ENCODE measurements around the gene RPS14.

The RPS14 gene

DNA sequence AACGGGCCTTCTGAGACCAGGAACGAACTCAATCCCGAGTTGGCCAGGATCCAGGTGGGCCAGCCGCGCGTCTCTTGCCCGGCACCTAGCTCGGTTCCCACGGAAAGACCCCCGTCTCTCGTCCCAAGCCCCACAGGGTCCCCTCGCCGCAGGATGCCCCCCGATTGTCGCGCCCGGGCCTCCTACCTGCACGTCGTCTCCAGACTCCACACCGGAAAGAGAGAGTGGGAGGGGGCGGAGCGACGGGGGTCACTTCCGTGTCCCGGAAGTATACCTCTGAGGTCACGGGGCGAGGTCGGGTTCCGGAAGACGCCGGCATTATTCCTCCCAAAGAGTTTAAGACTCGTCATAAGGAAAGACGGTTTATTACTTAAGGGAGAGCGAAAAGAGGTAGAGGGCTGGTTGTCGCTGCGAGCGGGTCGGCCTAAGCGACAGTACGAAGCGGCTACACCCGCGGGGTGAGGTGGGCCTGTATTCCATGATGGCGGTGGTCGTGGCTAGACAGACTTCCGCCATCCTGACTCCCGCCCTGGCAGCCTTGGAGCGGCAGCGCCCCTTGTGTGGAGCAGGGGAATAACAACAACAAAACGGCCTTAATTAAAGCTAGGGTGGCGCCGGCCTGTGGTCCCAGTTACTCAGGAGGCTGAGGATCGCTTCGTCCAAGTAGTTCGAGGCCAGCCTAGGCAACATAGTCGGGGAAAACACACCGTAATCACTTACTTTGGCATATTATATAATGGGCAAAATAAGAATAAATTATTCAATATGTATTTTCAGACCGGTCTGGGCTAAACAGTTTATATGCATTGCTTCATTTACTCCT, at the start of gene RPS14:
TSS of gene RPS14 (minus strand) at position 223 of the 823 bp plus-strand sequence. CDS start 2,006 bp downstream, outside the sequence.
- DNase-seq, result peak; percentile 97

DNA sequence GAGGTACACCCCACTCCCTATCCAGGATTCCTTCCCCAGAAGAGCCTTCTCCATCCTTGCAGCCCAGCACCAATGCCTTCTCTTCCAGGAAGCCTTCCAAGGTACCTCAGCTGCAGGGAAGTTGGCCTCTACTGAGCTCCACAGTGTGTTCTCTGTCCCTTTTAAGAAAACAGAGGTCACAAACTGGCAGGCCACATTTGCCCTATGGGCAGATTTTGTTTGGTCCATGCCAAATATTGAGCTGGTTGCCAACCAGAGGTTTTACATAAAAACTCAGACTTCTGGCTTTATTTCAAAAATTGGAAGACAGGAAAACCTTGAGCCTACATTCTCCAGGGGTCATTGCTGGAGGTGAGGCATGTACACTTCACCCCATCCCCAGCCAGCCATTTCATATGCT, 49.4 kb upstream of the RPS14 start:
- DNase-seq, result no peak

DNA sequence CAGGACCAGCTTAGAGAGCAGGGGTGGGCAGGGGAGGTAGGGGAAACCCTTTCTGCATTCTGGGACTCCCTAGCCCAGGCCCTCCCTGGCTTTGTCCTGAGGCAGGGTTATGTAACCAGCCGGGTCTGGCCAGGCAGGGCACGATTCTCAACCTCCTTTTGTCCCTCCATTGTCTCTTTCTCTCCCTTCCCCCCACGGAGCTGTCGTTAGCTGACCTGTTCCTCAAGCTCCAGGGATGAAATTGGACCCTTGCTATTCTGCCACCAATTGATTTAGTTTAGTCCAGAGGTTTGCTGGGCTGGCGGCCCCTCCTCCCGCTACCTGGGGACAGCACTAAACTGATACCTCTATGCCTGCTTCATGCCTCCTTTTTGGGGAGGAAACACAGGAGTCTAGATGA, 49.0 kb upstream of the RPS14 start:
- no peak for DNase-seq

DNA sequence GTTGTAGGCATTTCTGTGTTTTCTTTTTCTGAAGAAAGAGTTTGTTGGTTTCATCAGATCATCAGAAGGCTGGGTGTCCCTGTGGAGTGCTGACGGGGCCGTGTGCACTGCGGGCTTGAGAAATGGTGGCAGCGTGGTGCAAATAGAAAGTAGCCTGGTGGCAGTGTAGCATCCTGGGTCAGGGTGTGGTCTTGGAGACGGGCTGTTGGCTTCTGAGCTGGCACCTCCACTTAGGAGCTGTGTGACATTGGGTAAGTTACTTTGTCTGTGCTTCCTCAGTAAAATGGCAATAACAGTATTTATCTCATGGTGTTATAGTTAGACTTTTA, 48.4 kb upstream of the RPS14 start:
- no peak for DNase-seq

DNA sequence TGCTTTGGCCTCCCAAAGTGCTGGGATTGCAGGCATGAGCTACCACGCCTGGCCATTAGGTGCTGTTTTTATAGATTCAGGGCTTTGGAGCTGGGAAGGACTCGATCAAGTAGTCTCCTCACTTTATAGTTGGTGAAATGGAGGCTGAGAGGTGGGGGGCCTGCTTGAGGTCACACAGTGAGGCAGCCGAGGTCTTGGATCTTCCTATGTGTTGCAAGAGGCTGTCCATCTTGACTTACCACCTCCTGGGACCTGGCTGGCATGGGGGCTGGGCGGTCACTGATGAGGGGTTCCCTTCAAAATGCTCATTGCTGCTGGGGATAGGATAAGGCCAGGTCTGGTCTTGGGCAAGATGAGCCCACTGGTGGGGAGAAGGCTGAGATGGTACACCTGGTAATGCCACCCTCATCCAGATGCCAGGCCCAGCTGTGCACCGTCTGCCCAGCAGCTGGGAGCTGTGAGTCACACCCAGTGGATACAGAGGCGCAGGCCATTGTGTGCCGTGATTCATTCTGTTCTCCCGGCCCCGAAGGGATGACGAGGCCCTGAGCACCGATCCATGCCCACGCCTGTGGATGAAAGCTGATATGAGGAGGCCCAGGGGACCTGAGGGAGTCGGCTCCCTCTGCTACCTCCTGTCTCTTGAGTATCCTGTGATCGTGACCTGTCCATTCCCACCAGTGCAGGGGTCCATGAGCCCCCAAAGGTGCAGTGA, 47.9 kb upstream of the RPS14 start:
- no peak for DNase-seq

DNA sequence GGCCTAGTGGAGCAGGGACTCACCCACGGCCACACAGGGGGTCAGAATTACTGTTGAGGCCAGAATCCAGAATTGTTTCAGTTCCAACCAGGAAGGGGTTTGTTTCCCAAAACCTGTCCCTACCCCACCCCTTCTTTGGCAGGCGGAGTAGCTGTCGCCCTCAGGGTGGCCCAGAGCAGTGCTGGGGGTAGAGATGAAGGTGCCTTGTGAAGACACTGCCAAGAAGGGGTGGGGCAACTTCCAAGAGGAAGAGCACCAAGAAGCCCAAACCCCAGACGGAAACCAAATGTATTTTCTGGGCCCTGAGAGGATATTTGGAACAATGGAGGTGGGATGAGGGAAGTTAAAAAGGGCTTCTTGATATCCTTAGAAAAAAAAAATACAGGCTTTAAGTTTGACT, 47.0 kb upstream of the RPS14 start:
- no peak for DNase-seq

DNA sequence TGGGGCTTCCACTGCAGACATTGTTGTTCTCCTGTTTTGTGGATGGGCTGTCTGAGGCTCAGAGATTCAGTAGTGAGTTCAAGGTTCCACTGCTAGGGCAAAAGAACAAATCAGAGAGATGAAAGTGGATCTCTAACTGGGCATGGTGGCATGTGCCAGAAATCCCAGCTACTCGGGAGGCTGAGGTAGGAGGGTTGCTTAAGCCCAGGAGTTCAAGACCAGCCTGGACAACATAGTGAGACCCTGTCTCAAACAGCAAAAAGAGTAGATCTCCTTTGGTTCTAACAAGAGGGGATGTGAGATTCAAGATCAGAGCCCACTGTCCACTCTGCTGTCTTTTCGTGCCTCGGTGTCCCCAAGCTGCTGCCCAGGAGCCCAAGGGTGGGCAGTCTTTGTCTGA, 46.6 kb upstream of the RPS14 start:
- DNase-seq, result no peak

DNA sequence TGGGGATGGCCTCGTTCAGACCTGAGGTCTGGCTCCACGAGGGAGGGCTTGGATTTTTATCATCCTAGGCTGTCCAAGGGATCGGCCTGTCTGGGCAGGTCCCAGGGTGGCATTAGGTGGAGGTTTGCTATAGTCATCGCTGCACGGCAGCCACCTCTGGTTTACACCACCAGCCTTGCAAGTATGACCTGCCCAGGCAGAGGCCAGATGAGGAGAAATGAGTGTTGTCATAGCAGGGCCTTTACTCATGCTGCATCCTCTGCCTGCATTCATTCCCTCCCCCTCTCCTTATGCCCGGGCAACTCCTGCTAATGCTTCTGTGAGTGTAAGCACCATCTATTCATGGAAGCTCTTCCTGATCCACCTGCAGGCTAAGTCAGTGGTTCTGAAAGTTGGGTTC, 43.1 kb upstream of the RPS14 start:
- no peak for DNase-seq

DNA sequence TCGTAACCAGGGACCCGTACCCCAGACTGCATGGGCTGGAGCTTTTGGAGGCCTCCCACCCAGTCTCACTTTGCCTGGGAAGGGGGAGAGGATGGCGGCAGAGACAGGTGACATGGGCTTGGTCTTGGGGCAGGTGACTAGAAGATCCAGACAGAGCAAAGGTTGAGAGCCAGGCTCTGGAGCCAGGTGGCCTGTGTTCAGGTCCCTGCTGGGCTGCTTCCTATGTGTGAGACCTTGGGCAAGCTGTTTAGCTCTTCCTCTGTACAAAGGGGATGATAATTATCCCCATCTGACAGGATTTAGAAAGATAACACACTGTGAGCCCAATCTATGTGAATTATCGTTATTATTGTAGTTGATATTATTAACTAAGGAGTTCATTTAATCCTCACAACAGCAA, 42.3 kb upstream of the RPS14 start:
- no peak for DNase-seq

DNA sequence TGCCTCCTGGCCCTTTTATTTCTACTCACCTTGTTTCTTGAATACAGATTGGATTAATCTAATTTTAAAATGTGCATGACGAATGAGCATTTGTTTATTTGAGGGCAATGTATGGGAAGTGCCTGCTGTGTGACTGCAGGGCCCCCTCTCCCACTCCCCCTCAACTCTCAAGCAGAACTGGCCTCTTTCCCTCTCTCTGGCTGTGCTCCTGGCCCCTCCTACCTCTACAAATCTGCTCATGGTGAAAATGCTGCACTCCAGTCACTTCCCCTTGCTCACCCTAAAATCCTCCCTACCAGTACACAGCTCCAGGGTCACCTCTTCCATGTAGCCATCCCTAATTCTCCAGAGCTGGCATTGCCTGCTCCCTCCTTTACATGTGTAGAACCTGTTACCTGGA, 41.2 kb upstream of the RPS14 start:
- no peak for DNase-seq

DNA sequence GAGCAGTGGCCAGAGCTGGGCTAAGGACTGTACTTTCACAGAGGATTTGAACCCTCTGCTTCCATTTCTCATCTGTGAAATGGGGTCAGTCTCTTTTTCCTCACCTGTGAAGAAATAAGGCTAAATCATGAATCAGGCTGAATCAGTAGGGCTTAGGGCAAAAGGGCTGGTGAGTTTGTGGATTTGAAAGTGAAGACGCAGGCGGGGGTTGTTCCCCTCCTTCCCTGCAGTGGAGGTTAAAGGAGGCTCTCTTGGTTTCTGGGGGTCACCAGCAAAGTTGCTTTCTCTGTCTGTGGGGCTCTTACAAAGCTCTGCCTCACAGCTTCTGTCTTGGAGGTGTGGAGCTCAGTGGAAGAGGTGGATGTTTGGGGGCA, 40.7 kb upstream of the RPS14 start:
- no peak for DNase-seq

DNA sequence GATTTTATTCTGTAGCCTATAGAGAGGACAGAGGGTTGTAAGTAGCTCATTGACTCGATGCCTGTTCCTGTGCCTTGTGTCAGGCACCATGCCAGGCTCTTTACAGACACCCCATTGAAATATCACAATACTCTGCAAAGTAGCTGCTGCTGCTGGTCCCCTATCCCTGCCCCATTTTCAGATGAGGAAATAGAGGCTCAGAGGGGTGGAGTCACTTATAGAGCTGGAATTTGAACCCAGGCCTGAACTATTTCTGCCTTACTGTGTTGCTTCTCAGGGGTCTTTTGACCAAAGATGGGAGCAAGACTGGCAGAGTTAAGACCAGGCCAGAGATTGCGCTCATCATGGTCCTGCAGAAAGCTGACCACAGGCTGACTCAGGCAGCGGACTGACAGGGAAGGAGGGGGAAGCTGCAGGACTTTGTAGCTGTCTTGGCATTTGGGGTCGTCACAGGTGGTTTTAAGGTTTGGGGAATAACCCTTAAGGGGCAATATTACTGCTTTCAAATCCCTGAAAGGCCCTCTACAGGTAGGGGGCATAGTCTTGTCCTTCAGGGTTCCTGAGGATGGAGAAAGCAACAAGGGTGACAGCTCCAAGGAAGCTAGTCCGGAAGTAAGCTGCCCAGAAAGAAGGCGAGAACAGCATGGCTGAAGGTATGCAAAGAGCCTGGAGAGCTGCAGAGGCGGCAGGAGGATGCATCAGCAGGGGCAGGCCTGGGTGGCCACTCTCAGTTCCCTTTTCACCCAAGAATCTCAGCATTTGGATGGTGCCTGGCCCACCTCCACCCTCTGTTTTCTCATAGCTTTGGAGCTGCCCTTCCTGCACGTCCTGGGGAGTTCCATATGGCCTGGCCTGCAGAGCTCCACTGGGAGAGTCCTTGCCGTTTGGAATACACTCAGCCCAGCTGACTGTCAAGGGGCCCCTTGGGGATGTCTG, 40.1 kb upstream of the RPS14 start:
- no peak for DNase-seq

DNA sequence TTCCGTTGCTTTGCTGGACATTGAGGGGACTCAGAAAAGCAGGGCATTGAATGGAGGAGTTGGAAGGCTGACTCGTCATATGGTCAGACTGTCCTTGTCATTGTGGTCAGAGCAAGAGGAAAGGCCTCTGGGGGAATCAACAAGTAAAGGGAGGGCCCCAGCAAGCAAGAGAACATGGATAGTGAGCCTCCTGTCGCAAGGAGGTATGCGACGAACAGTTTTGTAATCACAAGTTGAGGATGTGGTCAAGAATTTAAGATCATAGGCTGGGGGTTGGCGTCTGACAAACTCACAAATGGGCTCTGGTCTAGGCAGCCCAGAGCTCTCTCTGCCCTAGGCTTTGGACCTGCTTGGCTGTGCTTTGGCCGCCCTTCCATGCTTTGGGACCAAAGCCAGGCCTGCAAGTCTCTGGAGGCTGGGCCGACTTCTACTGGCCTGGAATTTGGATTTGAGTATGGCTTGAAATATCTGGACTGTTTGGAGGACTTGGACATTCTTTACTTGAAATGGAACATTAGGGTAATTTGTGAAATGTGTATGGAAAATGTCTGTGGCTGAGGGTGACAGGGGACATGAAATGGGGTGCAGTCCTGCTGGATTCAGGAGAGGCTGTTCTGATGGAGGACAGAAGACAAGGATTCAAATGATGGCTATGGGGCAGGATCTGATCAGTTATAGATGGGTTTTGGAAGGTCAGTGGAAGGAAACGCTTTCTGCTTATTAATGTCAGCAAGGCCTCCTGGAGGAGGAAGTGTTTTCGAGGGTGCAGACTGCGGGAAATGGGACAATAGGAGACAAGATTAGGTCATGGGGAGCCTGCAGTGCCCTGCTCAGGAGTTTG, 39.2 kb upstream of the RPS14 start:
- DNase-seq, result peak; percentile 64

DNA sequence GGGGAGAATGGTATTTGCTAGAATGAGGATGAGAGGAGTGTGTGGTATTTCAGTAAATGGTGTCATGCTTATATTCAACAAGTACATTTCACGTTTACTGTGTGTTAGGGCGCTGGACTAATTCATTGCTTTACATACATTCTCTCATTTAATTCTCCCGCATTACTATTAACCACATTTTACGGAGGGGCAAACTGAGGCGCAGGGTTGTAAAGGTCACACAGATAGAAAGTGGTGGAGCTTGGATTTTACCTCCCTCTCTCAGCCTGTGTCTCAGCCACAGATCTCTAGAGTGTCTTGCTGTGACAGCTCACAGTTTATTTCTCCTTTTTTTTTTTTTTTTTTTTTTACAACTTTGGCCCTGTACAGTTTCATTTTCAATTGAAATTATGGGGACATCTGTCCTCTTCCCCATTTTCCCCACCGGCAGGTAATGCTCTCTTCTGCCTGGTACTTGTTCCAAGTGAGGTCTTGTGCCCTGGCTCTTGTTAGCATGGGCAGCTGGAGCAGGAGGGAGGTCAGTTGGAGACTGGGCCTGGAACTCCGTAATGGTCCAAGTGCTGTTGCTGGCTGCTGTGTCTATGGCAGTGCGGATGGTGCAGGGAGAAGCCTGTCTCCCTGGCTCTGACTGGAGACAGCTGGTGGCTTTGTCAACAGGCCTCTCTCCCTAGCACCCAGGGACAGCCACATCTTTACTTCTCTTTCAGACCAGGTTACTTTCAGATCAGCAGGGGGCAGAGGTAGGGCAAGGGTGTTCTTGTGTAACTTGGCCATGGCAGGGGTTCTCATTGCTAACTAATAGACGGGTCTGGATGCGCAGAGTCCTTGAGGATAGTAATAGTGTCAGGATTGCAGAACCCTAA, 37.9 kb upstream of the RPS14 start:
- DNase-seq, result no peak

DNA sequence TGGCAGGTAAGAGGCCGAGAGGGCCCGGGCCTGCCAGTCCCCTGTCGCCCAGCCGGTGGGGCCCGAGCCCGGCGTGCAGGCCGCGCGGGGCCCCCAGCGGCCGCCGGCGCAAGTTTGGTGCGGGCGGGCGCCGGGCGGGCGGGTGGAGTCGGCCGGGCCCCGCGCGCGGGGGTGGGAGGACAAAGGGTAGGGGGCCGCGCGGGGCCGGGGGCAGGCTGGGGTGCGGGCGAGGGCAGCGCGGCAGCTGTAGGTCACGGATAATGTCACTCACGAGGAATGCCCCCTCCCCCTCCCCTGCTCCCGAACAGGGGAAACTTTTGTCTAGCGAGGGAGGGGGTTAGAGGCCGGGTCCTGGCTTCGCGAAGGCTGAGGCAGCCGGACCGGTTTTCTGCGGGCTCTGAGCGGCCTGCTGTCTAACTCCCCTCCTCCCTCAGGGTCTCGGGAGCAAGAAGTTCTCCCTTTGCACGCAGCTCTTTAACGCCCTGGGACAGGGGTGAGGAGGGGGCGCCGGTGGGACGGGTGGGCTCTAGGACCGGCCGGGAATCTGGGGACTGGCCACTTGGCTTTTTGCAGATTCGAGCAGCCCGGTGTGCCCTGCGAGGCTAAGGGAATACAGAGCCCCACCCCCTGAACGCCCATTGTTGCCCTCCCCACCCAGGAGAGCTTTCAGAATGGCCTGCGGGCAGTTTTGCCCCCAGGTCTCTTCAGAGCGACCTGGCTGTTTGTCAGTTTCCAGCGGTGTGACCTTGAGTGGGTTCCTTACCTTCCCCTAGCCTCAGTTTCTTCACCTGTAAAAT, 37.1 kb upstream of the RPS14 start:
- peak; percentile 85 for DNase-seq

DNA sequence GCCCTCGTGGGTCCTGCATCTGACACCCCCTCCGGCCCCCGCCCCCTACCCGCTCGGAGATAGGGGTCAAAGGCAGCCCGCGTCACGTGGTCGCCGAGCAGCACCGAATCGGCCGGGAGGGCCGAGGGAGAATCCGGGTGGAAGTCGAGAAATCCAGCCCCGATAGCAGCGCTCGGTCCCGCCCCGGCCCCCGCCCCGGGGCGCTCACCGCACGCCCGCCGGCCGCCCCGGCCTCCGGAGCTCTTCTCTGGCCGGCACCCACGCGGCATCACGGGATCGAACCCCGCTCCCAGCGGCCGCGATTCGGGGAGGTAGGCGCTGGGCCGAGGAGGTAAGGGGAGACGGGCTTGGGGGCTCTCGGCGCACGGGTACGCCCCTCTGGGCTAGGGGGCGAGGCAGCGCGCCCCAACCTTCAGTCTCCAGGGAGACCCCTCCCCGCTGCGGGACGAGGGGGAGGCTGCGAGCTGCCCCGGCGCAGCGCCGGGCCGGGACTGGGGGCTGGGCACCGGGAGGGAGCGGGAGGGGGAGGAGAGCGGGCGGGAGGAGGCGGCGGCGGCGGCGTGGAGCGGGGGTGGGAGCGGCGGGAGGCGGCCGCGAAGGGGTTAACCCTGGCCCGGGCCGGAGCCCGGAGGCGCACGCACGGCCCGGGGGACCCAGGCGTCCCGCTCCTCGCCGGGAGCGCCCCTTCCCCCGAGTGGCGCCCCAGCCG, 36.3 kb upstream of the RPS14 start:
- peak; percentile 82 for DNase-seq

DNA sequence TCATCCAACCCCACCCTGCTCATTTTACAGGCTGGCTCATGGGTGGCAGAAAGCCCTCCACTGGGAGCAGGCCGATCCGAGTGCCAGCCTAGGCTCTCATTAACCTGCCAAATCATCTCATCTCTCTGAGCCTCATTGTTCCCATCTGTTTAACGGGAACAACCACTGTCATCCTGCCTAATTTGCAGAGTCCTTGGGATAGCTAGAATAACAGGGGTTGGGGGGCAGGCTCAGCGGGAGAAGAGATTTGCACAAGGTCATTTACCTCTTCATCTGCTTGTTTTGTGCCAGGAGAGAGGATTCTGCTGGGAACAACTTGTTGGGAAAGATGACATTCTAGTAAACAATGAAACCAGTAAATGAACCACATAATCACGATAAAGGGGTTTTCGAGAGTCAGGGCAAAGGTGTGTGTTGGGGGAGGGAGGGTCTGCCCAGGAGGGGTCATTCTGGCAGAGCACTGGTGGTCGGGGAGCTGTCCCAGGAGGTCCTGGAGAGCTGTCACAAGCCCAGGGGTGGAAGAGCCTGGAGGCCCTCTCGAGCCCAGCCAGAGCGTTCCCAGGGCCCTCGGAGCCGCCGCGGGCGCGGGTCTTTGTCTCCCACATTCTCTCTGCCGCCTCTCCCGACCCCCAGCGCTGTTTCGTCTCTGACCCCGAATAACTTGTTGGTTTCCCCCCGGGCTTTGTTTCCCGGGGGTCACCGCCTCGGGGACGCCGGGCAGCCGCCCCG, 35.6 kb upstream of the RPS14 start:
- DNase-seq, result no peak

DNA sequence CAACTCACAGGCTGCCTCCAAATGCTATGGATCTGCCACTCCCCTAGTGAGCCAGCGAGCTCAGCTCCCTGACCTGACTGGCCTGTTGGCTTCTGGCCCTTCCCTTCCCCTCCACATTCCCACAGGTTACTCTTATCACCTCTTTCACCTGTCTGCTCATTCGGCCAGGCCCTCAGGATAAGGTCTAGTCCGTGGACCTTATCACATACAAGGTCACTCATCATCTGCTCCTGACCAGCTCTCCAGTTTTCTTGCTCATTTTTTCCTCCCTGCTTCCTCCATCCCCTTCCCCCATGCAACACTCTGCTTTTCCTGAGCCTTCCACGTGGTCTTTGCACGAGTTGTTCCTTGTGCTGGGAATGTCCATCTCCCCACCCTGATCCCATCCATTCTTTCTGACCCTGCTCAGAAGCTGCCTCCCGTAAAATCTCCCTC, 32.5 kb upstream of the RPS14 start:
- no peak for DNase-seq

DNA sequence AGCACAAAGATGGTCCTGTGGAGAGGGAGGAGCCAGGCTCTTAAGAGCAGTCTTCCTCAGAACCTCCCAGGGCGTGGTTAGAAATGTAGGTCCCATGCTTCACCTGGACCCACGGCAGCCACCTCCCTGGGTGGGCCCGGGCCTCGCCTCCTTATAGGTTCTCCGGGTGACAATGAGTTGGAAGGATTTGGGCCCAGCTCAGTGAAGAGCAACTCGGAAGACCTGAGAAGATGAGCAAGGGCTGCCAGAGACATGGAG, 32.1 kb upstream of the RPS14 start:
- DNase-seq, result no peak

DNA sequence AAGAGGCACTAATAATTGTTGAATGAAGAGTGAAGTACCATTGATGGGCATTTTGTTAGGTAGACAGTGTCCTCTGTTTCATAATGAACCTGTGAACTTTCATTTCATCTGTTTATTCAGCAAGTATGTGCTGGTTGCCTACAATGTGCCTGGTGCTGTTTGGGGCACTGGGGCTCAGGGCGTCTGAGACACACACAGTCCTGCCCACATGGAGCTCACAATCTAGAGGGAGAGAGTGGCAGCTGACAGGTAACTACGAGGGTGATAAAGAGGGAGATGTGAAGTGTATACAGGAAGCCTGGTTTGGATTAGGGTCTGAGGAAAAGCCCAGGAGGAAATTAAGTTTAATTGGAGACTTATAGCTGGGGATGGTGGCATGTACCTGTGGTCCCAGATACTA, 29.9 kb upstream of the RPS14 start:
- DNase-seq, result no peak

Data from left hindlimb (tissue), 1 donor.